H1 (cell line): ENCODE measurements around the gene GRM8. TPM values are rescaled to one million over a fixed set of nuclear protein-coding genes. Genes with fewer than 3 reads are reported as not detected.

Source experiments
- CTCF ChIA-PET: fragments of 300-600 bp; sonication (Branson Sonifier 250); formaldehyde crosslinking; loops from one replicate; lab custom pipeline; 2021; ENCODE audit not compliant: partially characterized antibody; lab: Charles Lee
- POLR2A ChIA-PET: fragments of 300-600 bp; sonication (Branson Sonifier 250); formaldehyde crosslinking; loops from one replicate; lab custom pipeline; 2021; ENCODE audit warnings: inconsistent platforms; ENCODE audit not compliant: partially characterized antibody; lab: Charles Lee
- DNase-seq, 2 experiments: peaks; one replicate each; pipeline versions ENCODE4 v3.0.0 to v3.0.0-alpha.2; 2010 to 2022; ENCODE audit warnings: low spot score in 2 of 2, low read depth in 1 of 2, mixed read lengths in 1 of 2
- FAIRE-seq: peaks from 2 replicates; lab custom pipeline; 2011; peaks lifted over from hg19 to GRCh38; lab: Jason Lieb, UNC
- H2AFZ ChIP-seq: 2 replicates; pipeline ENCODE4 v1.8.1; 2012; ENCODE audit warnings: low read length, inconsistent platforms
- H2AK5ac ChIP-seq: 2 replicates; pipeline ENCODE4 v1.6.1; 2013; ENCODE audit warnings: low read depth, low read length
- H2BK120ac ChIP-seq: replicated peaks from 2 replicates; pipeline ENCODE3; 2013; ENCODE audit warnings: low read depth, low read length, inconsistent platforms
- H2BK12ac ChIP-seq: 2 replicates; pipeline ENCODE4 v1.6.1; 2013; ENCODE audit warnings: low read depth, low read length
- H2BK15ac ChIP-seq: 2 replicates; pipeline ENCODE4 v1.6.1; 2013; ENCODE audit warnings: low read length
- H2BK20ac ChIP-seq: 2 replicates; pipeline ENCODE4 v1.6.1; 2013; ENCODE audit warnings: low read length
- H2BK5ac ChIP-seq: 2 replicates; pipeline ENCODE4 v1.6.1; 2013; ENCODE audit warnings: low read depth, low read length
- H3K14ac ChIP-seq: 2 replicates; pipeline ENCODE4 v1.6.1; 2013; ENCODE audit warnings: inconsistent platforms; ENCODE audit not compliant: insufficient read length
- H3K18ac ChIP-seq: 2 replicates; pipeline ENCODE4 v1.6.1; 2013; ENCODE audit warnings: low read length; ENCODE audit errors: extremely low read depth
- H3K23ac ChIP-seq: 2 replicates; pipeline ENCODE4 v1.6.1; 2013; ENCODE audit warnings: inconsistent platforms; ENCODE audit not compliant: insufficient read length
- H3K23me2 ChIP-seq: 2 replicates; pipeline ENCODE4 v1.6.1; 2013; ENCODE audit warnings: low read depth, low read length
- H3K27ac ChIP-seq: 2 replicates; pipeline ENCODE4 v1.6.1; 2011; ENCODE audit warnings: low read depth, low read length, inconsistent platforms
- H3K27me3 ChIP-seq, 4 experiments: replicated peaks in 1 of 4; 1 replicate in 1 of 4; 2 replicates in 3 of 4; pipeline versions ENCODE4 v1.6.1 to v1.8.1; 2011 to 2013; ENCODE audit warnings: low read length in 3 of 4, mild to moderate bottlenecking in 3 of 4, inconsistent platforms in 2 of 4, mixed read lengths in 2 of 4, moderate library complexity in 1 of 4; ENCODE audit not compliant: control insufficient read depth in 3 of 4, insufficient read depth in 3 of 4; ENCODE audit errors: extremely low read depth in 1 of 4
- H3K36me3 ChIP-seq, 4 experiments: 2 replicates each; pipeline versions ENCODE4 v1.6.1 to v1.8.1; 2011 to 2013; ENCODE audit warnings: mild to moderate bottlenecking in 4 of 4, low read length in 3 of 4, moderate library complexity in 2 of 4, control low read depth in 1 of 4, inconsistent platforms in 1 of 4; ENCODE audit not compliant: insufficient read depth in 4 of 4, control insufficient read depth in 2 of 4
- H3K4ac ChIP-seq: replicated peaks from 2 replicates; pipeline ENCODE3; 2013; ENCODE audit warnings: low read length, low read depth, mixed read lengths, inconsistent platforms; ENCODE audit not compliant: insufficient read length
- H3K4me1 ChIP-seq, 4 experiments: replicated peaks in 1 of 4; 1 replicate in 1 of 4; 2 replicates in 3 of 4; pipeline versions ENCODE4 v1.6.1 to v1.8.1; 2011 to 2013; ENCODE audit warnings: low read length in 3 of 4, inconsistent platforms in 2 of 4, mixed read lengths in 1 of 4; ENCODE audit not compliant: insufficient read depth in 4 of 4, control insufficient read depth in 3 of 4
- H3K4me2 ChIP-seq, 2 experiments: 2 replicates each; pipeline versions ENCODE4 v1.6.1 to v1.8.1; 2011 to 2013; ENCODE audit warnings: low read depth in 2 of 2, low read length in 2 of 2, control low read depth in 1 of 2, inconsistent platforms in 1 of 2, mild to moderate bottlenecking in 1 of 2; ENCODE audit not compliant: insufficient read depth in 1 of 2
- H3K4me3 ChIP-seq, 4 experiments: fragments of 200-600, 300-600 bp in 1 of 4; sonication (generic), shearing (Covaris generic), sonication (Bioruptor Twin) in 1 of 4; 2 replicates each; pipeline versions ENCODE4 v1.5.1 to v1.8.1; 2011 to 2016; ENCODE audit warnings: low read length in 4 of 4, low read depth in 3 of 4, control low read depth in 2 of 4, inconsistent platforms in 2 of 4, mild to moderate bottlenecking in 2 of 4, mixed read lengths in 1 of 4, moderate library complexity in 1 of 4; ENCODE audit not compliant: insufficient read depth in 2 of 4; ENCODE audit errors: extremely low read depth in 1 of 4
- H3K56ac ChIP-seq: replicated peaks from 2 replicates; pipeline ENCODE3; 2013; ENCODE audit warnings: low read depth, mild to moderate bottlenecking, mixed read lengths, low read length, inconsistent platforms; ENCODE audit not compliant: insufficient read length
- H3K79me1 ChIP-seq: 2 replicates; pipeline ENCODE4 v1.6.1; 2013; ENCODE audit warnings: low read depth, low read length, control low read depth
- H3K79me2 ChIP-seq, 2 experiments: 2 replicates each; pipeline versions ENCODE4 v1.6.1 to v1.8.1; 2012 to 2013; ENCODE audit warnings: low read length in 2 of 2, mild to moderate bottlenecking in 2 of 2, inconsistent platforms in 1 of 2; ENCODE audit not compliant: insufficient read depth in 2 of 2, control insufficient read depth in 1 of 2
- H3K9ac ChIP-seq, 4 experiments: replicated peaks in 1 of 4; 1 replicate in 1 of 4; 2 replicates in 3 of 4; pipeline versions ENCODE4 v1.6.1 to v1.8.1; 2011 to 2013; ENCODE audit warnings: low read depth in 3 of 4, low read length in 3 of 4, control low read depth in 2 of 4, mild to moderate bottlenecking in 2 of 4, moderate library complexity in 2 of 4, inconsistent platforms in 1 of 4; ENCODE audit errors: extremely low read depth in 1 of 4
- H3K9me3 ChIP-seq, 2 experiments: 2 replicates each; pipeline versions ENCODE4 v1.6.1 to v1.8.1; 2012 to 2013; ENCODE audit warnings: mild to moderate bottlenecking in 2 of 2, moderate library complexity in 2 of 2, control low read depth in 1 of 2, inconsistent platforms in 1 of 2, low read depth in 1 of 2, low read length in 1 of 2, mixed read lengths in 1 of 2; ENCODE audit not compliant: insufficient read depth in 2 of 2
- H4K20me1 ChIP-seq, 2 experiments: replicated peaks in 1 of 2; 2 replicates each; pipeline versions ENCODE3 to v1.8.1; 2011 to 2013; ENCODE audit warnings: inconsistent platforms in 2 of 2, low read length in 2 of 2, mild to moderate bottlenecking in 1 of 2; ENCODE audit not compliant: insufficient read depth in 2 of 2, control insufficient read depth in 1 of 2
- H4K5ac ChIP-seq: 2 replicates; pipeline ENCODE4 v1.6.1; 2013; ENCODE audit warnings: low read length, low read depth, mixed read lengths, inconsistent platforms; ENCODE audit not compliant: insufficient read length
- H4K8ac ChIP-seq: 2 replicates; pipeline ENCODE4 v1.8.0; 2013; ENCODE audit warnings: mild to moderate bottlenecking, moderate library complexity, low read length, inconsistent platforms; ENCODE audit not compliant: insufficient read depth; ENCODE audit errors: extremely low read depth
- H4K91ac ChIP-seq: replicated peaks from 2 replicates; pipeline ENCODE3; 2013; ENCODE audit warnings: low read length, mixed read lengths, inconsistent platforms; ENCODE audit not compliant: insufficient read length
- BACH1 ChIP-seq: IDR thresholded peaks from 2 replicates; pipeline ENCODE4 v1.6.1; 2012; ENCODE audit warnings: low read length, improper control_type of control experiment
- CBX5 ChIP-seq: fragments of 300-800, 300-1000 bp; sonication (generic); IDR thresholded peaks from 2 replicates; pipeline ENCODE4 v1.7.1; 2016; ENCODE audit warnings: antibody characterized with exemption, low read length, low read depth
- CBX8 ChIP-seq: fragments of 300-800, 300-1000 bp; sonication (generic); IDR thresholded peaks from 2 replicates; pipeline ENCODE4 v1.7.1; 2016; ENCODE audit warnings: low read depth, low read length, borderline replicate concordance
- EZH2 ChIP-seq: fragments of 200-600 bp; sonication (generic); IDR thresholded peaks from 2 replicates; pipeline ENCODE4 v1.7.1; 2012; ENCODE audit warnings: low read depth, mild to moderate bottlenecking, moderate library complexity, low read length, inconsistent platforms; ENCODE audit not compliant: severe bottlenecking
- GTF2F1 ChIP-seq: IDR thresholded peaks from 2 replicates; pipeline ENCODE4 v1.6.1; 2012; ENCODE audit warnings: low read depth, low read length, improper control_type of control experiment, borderline replicate concordance
- NRF1 ChIP-seq: IDR thresholded peaks from 2 replicates; pipeline ENCODE4 v1.6.1; 2011; ENCODE audit warnings: mild to moderate bottlenecking, low read depth, low read length, improper control_type of control experiment
- POU5F1 ChIP-seq: IDR thresholded peaks from 2 replicates; pipeline ENCODE4 v1.6.1; 2011; ENCODE audit warnings: low read depth, mild to moderate bottlenecking, low read length, moderate library complexity
- SAP30 ChIP-seq: fragments of 300-600 bp; sonication (generic); IDR thresholded peaks from 2 replicates; pipeline ENCODE4 v1.7.1; 2012; ENCODE audit warnings: low read length, moderate library complexity, mild to moderate bottlenecking, inconsistent platforms; ENCODE audit not compliant: insufficient read depth, insufficient replicate concordance
- SP2 ChIP-seq: IDR thresholded peaks from 2 replicates; pipeline ENCODE4 v1.6.1; 2012; ENCODE audit warnings: mild to moderate bottlenecking, low read length, inconsistent platforms
- SP4 ChIP-seq: IDR thresholded peaks from 2 replicates; pipeline ENCODE4 v1.6.1; 2012; ENCODE audit warnings: low read length, inconsistent platforms
- TEAD4 ChIP-seq: IDR thresholded peaks from 2 replicates; pipeline ENCODE4 v1.6.1; 2012; ENCODE audit warnings: low read depth, low read length, inconsistent platforms, mixed read lengths
- WGBS, 2 experiments: shearing (Covaris generic) in 1 of 2; methylation state at CpG; one replicate each; pipeline versions ENCODE4 v1.1.6 to v1.1.7; 2013 to 2015; ENCODE audit warnings: low lambda C conversion rate in 2 of 2, mixed read lengths in 2 of 2, inconsistent platforms in 1 of 2, low coverage in 1 of 2, missing lambda C conversion rate in 1 of 2; ENCODE audit not compliant: insufficient replicate concordance in 2 of 2, insufficient coverage in 1 of 2, insufficient read length in 1 of 2; ENCODE audit errors: extremely low coverage in 1 of 2, missing lambda C conversion rate in 1 of 2; 5-methylcytosine and 5-hydroxymethylcytosine counted together
- polyA plus RNA-seq, 7 experiments: library from polyadenylated mRNA; depleted of rRNA in 3 of 7; stranded (reverse) in 5 of 7; unstranded in 2 of 7; fragments of >200 nt in 5 of 7; fragments of 200-250 nt in 2 of 7; gene quantifications; 1 replicate in 5 of 7; 2 replicates in 1 of 7; 4 replicates in 1 of 7; pipeline versions ENCODE4 v1.2.1 to v1.2.3, GENCODE V29; 2011 to 2013; ENCODE audit warnings: missing spikeins in 2 of 7, mixed read lengths in 2 of 7
- total RNA-seq: library from RNA; stranded (reverse); fragmentation: NEBNext Ultra II Directional; extraction: Animal tissue kit (Norgen Biotek cat#: 25700); gene quantifications from 2 replicates; pipeline ENCODE4 v1.2.1, GENCODE V29; 2021
- TF ChIP-seq, protein P1 (sequence below): IDR thresholded peaks from 2 replicates; pipeline ENCODE4 v1.6.1; 2011; ENCODE audit warnings: low read depth, mild to moderate bottlenecking, low read length; ENCODE audit not compliant: insufficient read depth
- TF ChIP-seq, protein P2 (sequence below): IDR thresholded peaks from 2 replicates; pipeline ENCODE4 v1.6.1; 2012; ENCODE audit warnings: low read length, inconsistent platforms

Gene GRM8
- total and polyA plus RNA-seq, 2 of the 8 experiments (the other 6 are each of a cell fraction or from before 2014, with no cell fraction given) = 2.6 to 2.8 TPM

DNA sequence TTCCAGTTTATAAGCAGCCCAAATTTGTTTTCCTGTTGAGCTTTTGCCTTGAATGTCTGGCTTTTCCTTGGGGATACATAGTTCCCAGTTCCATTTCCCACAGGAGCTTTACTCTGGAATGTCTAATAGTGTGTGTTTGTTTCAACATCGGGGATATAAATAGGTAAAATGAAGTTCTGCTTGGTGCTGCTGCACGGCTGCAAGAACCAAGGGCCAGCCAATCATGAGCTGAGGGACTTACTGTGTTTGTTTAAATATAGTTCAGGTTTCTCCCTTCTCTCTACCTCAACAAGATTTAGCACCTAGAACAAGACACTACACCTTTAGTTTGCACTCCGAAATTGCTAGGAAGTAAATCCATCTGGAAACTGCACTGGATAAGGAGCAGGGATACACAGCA is 43.9 kb downstream of the GRM8 start:
- no peaks in the 10 kb centered on the region for H3K9me3 ChIP-seq
- H3K4me2 ChIP-seq = no peak overlapping the region
- H2BK15ac ChIP-seq = no peak overlapping the region
- CTCF ChIA-PET = no interaction called here
- no peak overlapping the region for H2AK5ac ChIP-seq
- no peak overlapping the region for H3K4me3 ChIP-seq
- no peak overlapping the region for H2BK12ac ChIP-seq
- no peak overlapping the region for H2BK5ac ChIP-seq
- no peaks in the 10 kb centered on the region for H3K79me2 ChIP-seq
- no peak overlapping the region for H3K14ac ChIP-seq
- no peak overlapping the region for H3K23ac ChIP-seq
- H3K27me3 ChIP-seq = no peaks in the 10 kb centered on the region; a peak in 1 of 7 replicates
- WGBS, 2 experiments = 87% methylated on average over 3 of the region's 3 CpGs; no CpG with 5 or more reads in 1 of the 2 experiments
- no peaks in the 10 kb centered on the region for H3K36me3 ChIP-seq
- DNase-seq = no peak
- POLR2A ChIA-PET = no interaction called here
- no peak overlapping the region for H2BK20ac ChIP-seq
- no peak overlapping the region for H4K91ac ChIP-seq
- no peak overlapping the region for H3K27ac ChIP-seq
- no peak overlapping the region for H3K18ac ChIP-seq
- no peak overlapping the region for H4K8ac ChIP-seq
- H3K4me1 ChIP-seq = no peaks in the 10 kb centered on the region
- H3K9ac ChIP-seq = no peak overlapping the region
- no peak overlapping the region for H4K5ac ChIP-seq
- H4K20me1 ChIP-seq = no peaks in the 10 kb centered on the region
- H3K56ac ChIP-seq = no peak overlapping the region
- FAIRE-seq = no peak
- no peaks in the 10 kb centered on the region for H3K79me1 ChIP-seq
- H3K23me2 ChIP-seq = no peaks in the 10 kb centered on the region
- no peak overlapping the region for H3K4ac ChIP-seq
- no peak overlapping the region for H2BK120ac ChIP-seq
- no peak overlapping the region for H2AFZ ChIP-seq
- no peak for TF ChIP-seq POU5F1
- TF ChIP-seq GTF2F1 = no peak
- TF ChIP-seq SP2 = no peak
- TF ChIP-seq, protein P1, sequence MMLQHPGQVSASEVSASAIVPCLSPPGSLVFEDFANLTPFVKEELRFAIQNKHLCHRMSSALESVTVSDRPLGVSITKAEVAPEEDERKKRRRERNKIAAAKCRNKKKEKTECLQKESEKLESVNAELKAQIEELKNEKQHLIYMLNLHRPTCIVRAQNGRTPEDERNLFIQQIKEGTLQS = no peak
- TF ChIP-seq CBX8 = no peak
- no peak for TF ChIP-seq TEAD4
- no peak for TF ChIP-seq SAP30
- no peak for TF ChIP-seq BACH1
- TF ChIP-seq, protein P2, sequence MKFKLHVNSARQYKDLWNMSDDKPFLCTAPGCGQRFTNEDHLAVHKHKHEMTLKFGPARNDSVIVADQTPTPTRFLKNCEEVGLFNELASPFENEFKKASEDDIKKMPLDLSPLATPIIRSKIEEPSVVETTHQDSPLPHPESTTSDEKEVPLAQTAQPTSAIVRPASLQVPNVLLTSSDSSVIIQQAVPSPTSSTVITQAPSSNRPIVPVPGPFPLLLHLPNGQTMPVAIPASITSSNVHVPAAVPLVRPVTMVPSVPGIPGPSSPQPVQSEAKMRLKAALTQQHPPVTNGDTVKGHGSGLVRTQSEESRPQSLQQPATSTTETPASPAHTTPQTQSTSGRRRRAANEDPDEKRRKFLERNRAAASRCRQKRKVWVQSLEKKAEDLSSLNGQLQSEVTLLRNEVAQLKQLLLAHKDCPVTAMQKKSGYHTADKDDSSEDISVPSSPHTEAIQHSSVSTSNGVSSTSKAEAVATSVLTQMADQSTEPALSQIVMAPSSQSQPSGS = no peak
- TF ChIP-seq NRF1 = no peak
- no peak for TF ChIP-seq CBX5
- TF ChIP-seq SP4 = no peak
- no peak for TF ChIP-seq EZH2
